ENCODE results near the gene ASAP2.

ASAP2 gene

DNA sequence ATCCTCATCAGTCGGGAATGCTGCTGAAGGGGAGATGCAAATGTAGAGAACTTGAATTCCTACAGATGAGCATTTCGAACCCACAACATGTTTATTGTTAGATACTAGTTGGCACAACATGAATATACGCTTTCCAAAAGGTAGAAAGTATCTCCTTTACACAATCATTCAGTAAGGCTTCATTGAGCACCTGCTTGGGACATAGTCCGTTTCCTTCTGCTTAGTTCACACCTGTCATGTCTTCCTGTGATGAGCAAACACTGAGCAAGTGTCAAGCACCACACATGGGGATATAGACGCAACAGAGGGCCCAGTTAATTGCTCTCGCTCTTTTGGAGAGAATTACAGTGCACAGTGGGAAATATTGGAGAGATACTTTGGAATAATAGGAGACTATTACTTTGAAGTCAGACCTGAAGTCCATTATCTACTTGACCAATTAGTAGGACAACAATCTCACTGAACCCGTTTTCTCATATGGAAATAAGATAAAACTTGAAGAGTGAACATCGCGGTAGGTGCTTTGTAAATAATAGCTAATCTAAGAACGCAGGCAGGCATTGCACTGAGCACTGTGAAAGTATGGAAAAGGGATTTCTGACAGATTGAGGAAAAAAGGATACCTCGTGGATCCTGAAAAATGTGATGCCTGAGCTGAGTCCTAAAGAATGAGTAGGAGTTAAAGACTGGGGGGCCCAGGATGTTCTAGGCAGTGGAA lies 218.0 kb downstream of the ASAP2 start:
- DNase-seq (ENCODE audit: low read depth in 2 of 2): no peak

DNA sequence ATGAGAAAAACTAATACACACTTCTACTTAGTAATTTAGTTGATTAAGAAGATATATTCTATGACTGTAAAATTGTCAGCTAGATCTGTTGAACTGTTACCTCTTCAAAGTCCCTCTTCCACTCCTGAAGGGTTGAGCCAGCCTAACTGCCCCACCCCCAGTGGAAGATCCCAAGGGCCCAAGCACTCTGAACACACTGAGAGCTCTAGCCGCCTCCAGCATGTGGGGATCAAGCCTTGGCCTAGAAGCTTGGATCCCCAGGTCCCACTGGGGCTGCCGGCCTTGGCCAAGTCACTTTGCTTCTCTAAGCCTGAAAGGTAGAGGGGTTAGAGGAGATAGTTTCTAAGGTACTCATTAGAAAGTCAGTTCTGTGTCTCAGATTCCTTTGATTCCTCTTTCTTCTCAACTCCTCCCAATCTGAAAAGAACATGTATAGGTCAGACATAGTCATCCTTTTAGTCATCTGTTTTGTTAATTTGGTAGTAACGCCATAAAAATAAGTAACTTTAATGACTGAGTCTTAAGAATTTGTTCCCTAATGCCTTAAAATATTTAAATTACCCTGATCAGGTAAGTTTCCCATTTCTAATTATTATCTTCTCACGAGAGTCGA lies 222.5 kb downstream of the ASAP2 start:
- no peak for DNase-seq (ENCODE audit: low read depth in 2 of 2)

DNA sequence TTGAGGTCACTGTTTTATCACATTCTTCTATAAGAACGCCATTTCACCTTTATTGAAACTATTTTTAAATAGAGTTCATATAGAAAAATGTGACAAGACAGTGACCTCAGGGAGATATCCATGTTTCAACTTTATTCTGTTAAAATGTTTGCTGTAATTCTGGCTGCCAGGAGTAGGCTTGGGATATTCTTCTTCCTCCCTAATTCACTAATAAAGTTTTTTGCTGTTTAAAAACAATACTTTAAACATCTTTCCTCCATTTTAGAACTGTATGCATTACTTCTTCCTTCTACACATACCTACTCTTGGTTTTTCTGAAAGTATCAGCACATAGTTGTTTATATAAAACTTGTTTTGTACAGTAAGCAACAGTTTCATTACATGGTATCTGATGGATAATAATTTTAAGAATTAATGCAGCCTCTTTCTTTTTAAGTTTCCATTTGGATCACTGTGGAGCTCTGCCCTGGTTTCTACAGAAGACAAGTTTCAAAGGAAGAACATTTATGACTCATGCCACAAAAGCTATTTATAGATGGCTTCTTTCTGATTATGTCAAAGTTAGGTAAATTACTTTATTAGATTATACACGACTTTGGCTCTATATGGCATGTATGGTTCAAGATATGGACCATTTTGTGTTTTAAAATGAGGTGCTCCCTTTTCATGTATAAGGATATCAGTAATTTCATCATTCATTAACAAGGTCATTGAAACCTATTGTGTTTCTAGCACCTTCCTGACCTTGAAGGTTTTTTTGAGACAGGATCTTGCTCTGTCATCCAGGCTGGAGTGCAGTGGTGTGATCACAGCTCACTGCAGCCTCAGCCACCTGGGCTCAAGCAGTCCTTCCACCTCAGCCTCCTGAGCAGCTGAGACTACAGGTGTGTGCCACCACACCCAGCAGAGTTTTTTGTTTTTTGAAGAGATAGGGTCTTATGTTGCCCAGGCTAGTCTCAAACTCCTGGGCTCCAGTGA lies 224.0 kb downstream of the ASAP2 start:
- DNase-seq (ENCODE audit: low read depth in 2 of 2): no peak

DNA sequence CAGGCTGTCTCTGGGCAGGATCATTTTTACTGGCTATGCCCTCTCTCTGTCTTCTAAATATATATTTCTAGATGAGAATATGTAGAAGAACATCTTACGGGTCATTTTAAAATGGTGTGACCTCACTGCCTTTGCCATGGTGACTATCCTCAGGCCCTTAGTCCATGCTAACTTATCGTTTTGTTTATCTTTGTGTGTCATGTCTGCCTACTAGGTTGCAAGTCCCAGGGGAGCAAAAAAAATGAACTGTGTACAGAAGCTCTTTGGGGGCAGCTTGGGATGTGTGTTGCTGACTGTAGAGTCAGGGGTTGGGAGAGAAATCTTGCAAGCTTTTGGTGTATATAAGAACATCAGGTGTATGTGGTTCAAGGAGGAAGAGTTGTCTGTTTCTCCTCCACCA lies 227.9 kb downstream of the ASAP2 start:
- DNase-seq (ENCODE audit: low read depth in 2 of 2): no peak

DNA sequence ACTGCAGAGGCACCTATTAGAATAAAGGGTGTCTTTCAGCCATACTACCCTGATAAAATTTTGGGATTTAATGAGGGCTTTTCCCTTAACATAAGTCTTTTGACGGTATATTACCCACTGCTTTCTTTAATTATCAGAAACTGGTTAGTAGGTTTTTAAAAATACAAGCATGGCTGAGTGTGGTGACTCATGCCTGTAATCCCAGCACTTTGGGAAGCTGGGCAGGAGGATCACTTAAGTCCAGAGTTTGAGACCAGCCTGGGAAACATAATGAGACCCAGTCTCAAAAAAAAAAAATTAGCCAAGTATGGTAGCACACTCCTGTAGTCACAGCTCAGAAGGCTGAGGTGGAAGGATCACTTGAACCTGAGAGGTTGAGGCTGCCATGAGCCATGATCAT lies 232.9 kb downstream of the ASAP2 start:
- DNase-seq (ENCODE audit: low read depth in 2 of 2): no peak

DNA sequence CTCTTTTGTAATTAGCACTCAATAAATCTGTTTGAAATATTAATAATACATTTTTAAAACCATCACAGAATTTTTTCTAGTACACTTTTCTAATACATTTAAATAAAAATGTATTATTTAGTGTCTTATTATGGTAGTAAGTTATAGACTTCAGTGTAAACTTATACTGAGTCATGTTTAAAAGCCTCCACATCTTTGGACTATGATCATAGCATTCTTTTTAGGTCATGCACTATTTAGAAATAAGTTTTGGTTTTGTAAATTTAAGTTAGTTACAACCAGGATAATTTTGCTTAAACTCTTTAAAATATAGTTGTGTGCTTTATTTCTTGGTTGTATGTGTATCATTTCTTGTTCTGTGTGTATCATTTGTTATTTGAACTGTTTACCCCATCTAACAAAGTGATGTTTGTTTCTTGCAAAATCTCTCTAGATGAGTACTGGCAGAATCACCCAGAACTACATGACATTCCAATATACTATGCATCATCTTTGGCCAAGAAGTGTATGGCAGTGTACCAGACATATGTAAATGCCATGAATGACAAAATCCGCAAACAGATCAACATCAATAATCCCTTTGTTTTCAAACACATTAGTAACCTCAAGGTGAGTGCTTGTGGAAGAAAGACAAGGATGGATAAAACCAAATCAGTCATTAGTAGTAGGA lies 233.6 kb downstream of the ASAP2 start:
- DNase-seq (ENCODE audit: low read depth in 2 of 2): no peak

DNA sequence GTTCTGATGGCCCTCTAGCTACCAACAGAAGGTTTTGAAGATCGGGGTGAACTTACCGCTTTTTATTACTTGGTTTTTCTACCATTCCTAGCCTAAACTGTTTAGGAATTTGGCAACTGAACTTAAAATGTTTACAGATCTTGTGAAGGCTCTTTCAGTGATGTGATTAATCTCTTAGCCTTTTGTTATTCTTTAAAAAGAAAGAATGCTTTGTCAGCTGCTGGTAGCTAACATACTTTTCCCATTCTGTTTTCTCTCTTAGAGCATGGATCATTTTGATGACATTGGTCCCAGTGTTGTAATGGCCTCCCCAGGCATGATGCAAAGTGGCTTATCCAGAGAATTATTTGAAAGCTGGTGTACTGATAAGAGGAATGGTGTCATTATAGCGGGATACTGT lies 234.9 kb downstream of the ASAP2 start:
- DNase-seq (ENCODE audit: low read depth in 2 of 2): no peak

DNA sequence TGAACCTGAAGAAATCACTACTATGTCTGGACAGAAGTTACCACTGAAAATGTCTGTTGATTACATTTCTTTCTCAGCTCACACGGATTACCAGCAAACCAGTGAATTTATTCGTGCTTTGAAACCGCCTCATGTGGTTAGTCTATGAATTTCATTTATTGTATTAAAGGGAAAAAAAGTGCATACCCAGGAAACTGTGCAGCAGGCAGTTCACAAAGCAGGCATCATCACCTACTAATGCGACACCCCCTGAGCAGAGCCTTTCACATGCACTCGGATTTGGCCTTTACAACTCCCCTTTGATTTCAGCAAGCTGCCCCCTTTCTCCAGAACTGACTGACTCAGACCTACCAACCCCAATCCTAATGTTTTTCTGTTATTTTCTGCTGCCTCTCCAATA lies 236.9 kb downstream of the ASAP2 start:
- DNase-seq (ENCODE audit: low read depth in 2 of 2): no peak

DNA sequence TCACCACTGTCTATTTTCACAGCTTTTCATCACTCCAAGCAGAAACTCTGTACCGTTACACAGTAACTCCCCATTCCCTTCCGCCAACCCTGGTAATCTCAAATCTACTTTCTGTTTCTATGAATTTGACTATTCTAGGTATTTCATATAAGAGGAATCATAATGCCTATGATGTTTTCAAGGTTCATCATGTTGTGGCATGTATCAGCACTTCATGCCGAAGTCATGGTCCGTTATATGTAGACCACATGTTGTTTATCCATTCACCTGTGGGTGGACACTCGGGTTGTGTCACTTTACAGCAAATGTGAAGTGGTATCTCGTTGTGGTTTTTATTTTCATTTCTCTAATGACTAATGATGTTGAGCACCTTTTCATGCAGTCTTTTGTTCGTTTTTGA lies 238.5 kb downstream of the ASAP2 start:
- no peak for DNase-seq (ENCODE audit: low read depth in 2 of 2)

DNA sequence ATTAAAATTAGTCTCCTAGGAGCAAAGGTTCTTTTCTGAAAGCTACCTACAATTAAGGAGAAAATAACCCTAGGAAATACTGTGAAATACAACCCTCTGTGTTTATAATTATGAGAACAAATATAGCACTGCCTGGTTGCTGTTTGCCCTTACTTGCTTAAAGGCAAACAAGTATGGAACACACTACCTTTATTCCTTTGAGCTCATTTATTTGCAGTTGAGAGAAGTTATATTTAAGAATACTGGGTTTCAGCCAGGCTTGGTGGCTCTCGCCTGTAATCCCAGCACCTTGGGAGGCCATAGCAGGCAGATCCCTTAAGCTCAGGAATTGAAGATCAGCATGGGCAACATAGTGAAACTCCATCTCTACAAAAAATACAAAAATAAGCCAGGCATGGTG lies 244.6 kb downstream of the ASAP2 start:
- no peak for DNase-seq (ENCODE audit: low read depth in 2 of 2)
